Measurements from ENCODE around the gene SOHLH2. TPM values are rescaled to one million over a fixed set of nuclear protein-coding genes. Genes with fewer than 3 reads are reported as not detected.

The SOHLH2 gene
- total RNA-seq, 2 experiments from 2014 or later: not detected

DNA sequence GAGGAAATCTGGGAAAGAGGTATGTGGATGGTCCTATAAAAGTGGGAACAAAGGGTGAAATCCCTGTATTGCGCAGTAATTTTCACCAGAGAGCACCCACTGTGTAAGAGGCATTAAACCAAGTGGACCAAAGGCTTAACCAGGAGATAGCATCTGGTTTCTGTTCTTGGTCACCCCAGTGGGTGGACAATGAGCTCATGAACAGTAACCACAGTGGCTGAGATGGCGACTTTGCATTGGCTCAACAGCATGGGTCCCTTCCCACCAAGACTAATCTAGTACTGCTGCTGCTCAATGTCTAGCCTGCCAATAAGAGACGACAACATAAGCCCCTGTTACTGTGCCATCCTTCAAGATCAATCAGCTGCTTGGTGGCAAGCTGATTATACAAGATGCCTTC, 46.7 kb upstream of the SOHLH2 start:
- no peak for DNase-seq (ENCODE audit: low spot score)
- H2AFZ ChIP-seq (ENCODE audit: low read length): no peak overlapping the region
- no TSS peak for BruUV-seq (replicated peaks)
- no peaks in the 10 kb centered on the region for H3K36me3 ChIP-seq (ENCODE audit: insufficient read depth, low read length)
- ChIA-PET CTCF (ENCODE audit: unreplicated experiment) (no interaction called here), POLR2A (interaction anchor here (0.8 kb wide), 1 partner anchor 10 kb away, joined by 3 read pairs; no protein-coding TSS in a partner anchor)
- no peak overlapping the region for H3K4me2 ChIP-seq (ENCODE audit: low read length)
- no peak for TF ChIP-seq EZH2phosphoT487 (IDR thresholded peaks at IDR 0.05; ENCODE audit: borderline replicate concordance, low read depth, low read length)
- TF ChIP-seq, protein P1, sequence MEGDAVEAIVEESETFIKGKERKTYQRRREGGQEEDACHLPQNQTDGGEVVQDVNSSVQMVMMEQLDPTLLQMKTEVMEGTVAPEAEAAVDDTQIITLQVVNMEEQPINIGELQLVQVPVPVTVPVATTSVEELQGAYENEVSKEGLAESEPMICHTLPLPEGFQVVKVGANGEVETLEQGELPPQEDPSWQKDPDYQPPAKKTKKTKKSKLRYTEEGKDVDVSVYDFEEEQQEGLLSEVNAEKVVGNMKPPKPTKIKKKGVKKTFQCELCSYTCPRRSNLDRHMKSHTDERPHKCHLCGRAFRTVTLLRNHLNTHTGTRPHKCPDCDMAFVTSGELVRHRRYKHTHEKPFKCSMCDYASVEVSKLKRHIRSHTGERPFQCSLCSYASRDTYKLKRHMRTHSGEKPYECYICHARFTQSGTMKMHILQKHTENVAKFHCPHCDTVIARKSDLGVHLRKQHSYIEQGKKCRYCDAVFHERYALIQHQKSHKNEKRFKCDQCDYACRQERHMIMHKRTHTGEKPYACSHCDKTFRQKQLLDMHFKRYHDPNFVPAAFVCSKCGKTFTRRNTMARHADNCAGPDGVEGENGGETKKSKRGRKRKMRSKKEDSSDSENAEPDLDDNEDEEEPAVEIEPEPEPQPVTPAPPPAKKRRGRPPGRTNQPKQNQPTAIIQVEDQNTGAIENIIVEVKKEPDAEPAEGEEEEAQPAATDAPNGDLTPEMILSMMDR (conservative IDR thresholded peaks at IDR 0.05; ENCODE audit: low read length): no peak
- H3K9me3 ChIP-seq (ENCODE audit: low read length): no peaks in the 10 kb centered on the region
- no peaks in the 10 kb centered on the region for H3K9me2 ChIP-seq (ENCODE audit: insufficient read depth, low read length)
- no peaks in the 10 kb centered on the region for H4K20me1 ChIP-seq (ENCODE audit: insufficient read depth, low read length)
- H3K27ac ChIP-seq (ENCODE audit: low read depth, low read length, poor library complexity, severe bottlenecking): no peak overlapping the region
- H3K4me3 ChIP-seq (ENCODE audit: low read depth, low read length, poor library complexity, severe bottlenecking): no peak overlapping the region
- intact Hi-C loops (cut with micrococcal nuclease; ENCODE audit: unreplicated experiment): no loop called here
- H3K4me1 ChIP-seq (ENCODE audit: insufficient read depth, low read length, poor library complexity, severe bottlenecking): no peaks in the 10 kb centered on the region
- no peaks in the 10 kb centered on the region for H3K79me2 ChIP-seq (ENCODE audit: insufficient read depth, low read depth, low read length)

GRCh38 chr13:36259361-36260137, 45.2 kb upstream of the SOHLH2 start:
- no peak overlapping the region for H2AFZ ChIP-seq (ENCODE audit: low read length)
- H3K4me3 ChIP-seq (ENCODE audit: low read depth, low read length, poor library complexity, severe bottlenecking): no peak overlapping the region
- no peaks in the 10 kb centered on the region for H3K79me2 ChIP-seq (ENCODE audit: insufficient read depth, low read depth, low read length)
- CTCF ChIA-PET (ENCODE audit: unreplicated experiment): no interaction called here
- DNase-seq (ENCODE audit: low spot score): no peak
- H3K4me2 ChIP-seq (ENCODE audit: low read length): no peak overlapping the region
- POLR2A ChIA-PET: no interaction called here
- H3K27ac ChIP-seq (ENCODE audit: low read depth, low read length, poor library complexity, severe bottlenecking): no peak overlapping the region
- no peak for TF ChIP-seq EZH2phosphoT487 (IDR thresholded peaks at IDR 0.05; ENCODE audit: borderline replicate concordance, low read depth, low read length)
- TF ChIP-seq, protein P1 (conservative IDR thresholded peaks at IDR 0.05; ENCODE audit: low read length): no peak
- no peaks in the 10 kb centered on the region for H4K20me1 ChIP-seq (ENCODE audit: insufficient read depth, low read length)
- no TSS peak for BruUV-seq (replicated peaks)
- intact Hi-C loops (cut with micrococcal nuclease; ENCODE audit: unreplicated experiment): no loop called here
- H3K9me2 ChIP-seq (ENCODE audit: insufficient read depth, low read length): no peaks in the 10 kb centered on the region
- H3K4me1 ChIP-seq (ENCODE audit: insufficient read depth, low read length, poor library complexity, severe bottlenecking): no peaks in the 10 kb centered on the region
- H3K36me3 ChIP-seq (ENCODE audit: insufficient read depth, low read length): no peaks in the 10 kb centered on the region
- H3K9me3 ChIP-seq (ENCODE audit: low read length): no peaks in the 10 kb centered on the region

- no peak for TF ChIP-seq EZH2phosphoT487 (IDR thresholded peaks at IDR 0.05; ENCODE audit: borderline replicate concordance, low read depth, low read length)
- TF ChIP-seq, protein P1 (conservative IDR thresholded peaks at IDR 0.05; ENCODE audit: low read length): no peak
- ChIA-PET POLR2A (no interaction called here), CTCF (ENCODE audit: unreplicated experiment) (no interaction called here)
- H3K79me2 ChIP-seq (ENCODE audit: insufficient read depth, low read depth, low read length): no peaks in the 10 kb centered on the region
- no peaks in the 10 kb centered on the region for H3K9me2 ChIP-seq (ENCODE audit: insufficient read depth, low read length)
- H4K20me1 ChIP-seq (ENCODE audit: insufficient read depth, low read length): no peaks in the 10 kb centered on the region
- H2AFZ ChIP-seq (ENCODE audit: low read length): no peak overlapping the region
- no peak overlapping the region for H3K4me2 ChIP-seq (ENCODE audit: low read length)
- H3K36me3 ChIP-seq (ENCODE audit: insufficient read depth, low read length): no peaks in the 10 kb centered on the region
- no peak overlapping the region for H3K27ac ChIP-seq (ENCODE audit: low read depth, low read length, poor library complexity, severe bottlenecking)
- no peaks in the 10 kb centered on the region for H3K4me1 ChIP-seq (ENCODE audit: insufficient read depth, low read length, poor library complexity, severe bottlenecking)
- no peak for DNase-seq (ENCODE audit: low spot score)
- BruUV-seq (replicated peaks): no TSS peak
- no peak overlapping the region for H3K4me3 ChIP-seq (ENCODE audit: low read depth, low read length, poor library complexity, severe bottlenecking)
- no peaks in the 10 kb centered on the region for H3K9me3 ChIP-seq (ENCODE audit: low read length)
- intact Hi-C loops (cut with micrococcal nuclease; ENCODE audit: unreplicated experiment): no loop called here
Measured at GRCh38 chr13:36258831-36259230, 44.5 kb upstream of the SOHLH2 start.
